H1 (cell line): ENCODE results near the gene TAF9B. TPM values are rescaled to one million over a fixed set of nuclear protein-coding genes. Genes with fewer than 3 reads are reported as not detected.
A peak's percentile ranks its signal among the peaks of the same experiment; 100 is the strongest.

ENCODE experiments used
- CTCF ChIA-PET: fragments of 300-600 bp; sonication (Branson Sonifier 250); formaldehyde crosslinking; loops from one replicate; lab custom pipeline; 2021; ENCODE audit not compliant: partially characterized antibody; lab: Charles Lee
- POLR2A ChIA-PET: fragments of 300-600 bp; sonication (Branson Sonifier 250); formaldehyde crosslinking; loops from one replicate; lab custom pipeline; 2021; ENCODE audit warnings: inconsistent platforms; ENCODE audit not compliant: partially characterized antibody; lab: Charles Lee
- DNase-seq, 2 experiments: peaks; one replicate each; pipeline versions ENCODE4 v3.0.0 to v3.0.0-alpha.2; 2010 to 2022; ENCODE audit warnings: low spot score in 2 of 2, low read depth in 1 of 2, mixed read lengths in 1 of 2
- FAIRE-seq: peaks from 2 replicates; lab custom pipeline; 2011; peaks lifted over from hg19 to GRCh38; lab: Jason Lieb, UNC
- H2AFZ ChIP-seq: 2 replicates; pipeline ENCODE4 v1.8.1; 2012; ENCODE audit warnings: low read length, inconsistent platforms
- H2AK5ac ChIP-seq: 2 replicates; pipeline ENCODE4 v1.6.1; 2013; ENCODE audit warnings: low read depth, low read length
- H2BK120ac ChIP-seq: replicated peaks from 2 replicates; pipeline ENCODE3; 2013; ENCODE audit warnings: low read depth, low read length, inconsistent platforms
- H2BK12ac ChIP-seq: 2 replicates; pipeline ENCODE4 v1.6.1; 2013; ENCODE audit warnings: low read depth, low read length
- H2BK15ac ChIP-seq: 2 replicates; pipeline ENCODE4 v1.6.1; 2013; ENCODE audit warnings: low read length
- H2BK20ac ChIP-seq: 2 replicates; pipeline ENCODE4 v1.6.1; 2013; ENCODE audit warnings: low read length
- H2BK5ac ChIP-seq: 2 replicates; pipeline ENCODE4 v1.6.1; 2013; ENCODE audit warnings: low read depth, low read length
- H3K14ac ChIP-seq: 2 replicates; pipeline ENCODE4 v1.6.1; 2013; ENCODE audit warnings: inconsistent platforms; ENCODE audit not compliant: insufficient read length
- H3K18ac ChIP-seq: 2 replicates; pipeline ENCODE4 v1.6.1; 2013; ENCODE audit warnings: low read length; ENCODE audit errors: extremely low read depth
- H3K23ac ChIP-seq: 2 replicates; pipeline ENCODE4 v1.6.1; 2013; ENCODE audit warnings: inconsistent platforms; ENCODE audit not compliant: insufficient read length
- H3K23me2 ChIP-seq: 2 replicates; pipeline ENCODE4 v1.6.1; 2013; ENCODE audit warnings: low read depth, low read length
- H3K27ac ChIP-seq: 2 replicates; pipeline ENCODE4 v1.6.1; 2011; ENCODE audit warnings: low read depth, low read length, inconsistent platforms
- H3K27me3 ChIP-seq, 4 experiments: replicated peaks in 1 of 4; 1 replicate in 1 of 4; 2 replicates in 3 of 4; pipeline versions ENCODE4 v1.6.1 to v1.8.1; 2011 to 2013; ENCODE audit warnings: low read length in 3 of 4, mild to moderate bottlenecking in 3 of 4, inconsistent platforms in 2 of 4, mixed read lengths in 2 of 4, moderate library complexity in 1 of 4; ENCODE audit not compliant: control insufficient read depth in 3 of 4, insufficient read depth in 3 of 4; ENCODE audit errors: extremely low read depth in 1 of 4
- H3K36me3 ChIP-seq, 4 experiments: 2 replicates each; pipeline versions ENCODE4 v1.6.1 to v1.8.1; 2011 to 2013; ENCODE audit warnings: mild to moderate bottlenecking in 4 of 4, low read length in 3 of 4, moderate library complexity in 2 of 4, control low read depth in 1 of 4, inconsistent platforms in 1 of 4; ENCODE audit not compliant: insufficient read depth in 4 of 4, control insufficient read depth in 2 of 4
- H3K4ac ChIP-seq: replicated peaks from 2 replicates; pipeline ENCODE3; 2013; ENCODE audit warnings: low read length, low read depth, mixed read lengths, inconsistent platforms; ENCODE audit not compliant: insufficient read length
- H3K4me1 ChIP-seq, 4 experiments: replicated peaks in 1 of 4; 1 replicate in 1 of 4; 2 replicates in 3 of 4; pipeline versions ENCODE4 v1.6.1 to v1.8.1; 2011 to 2013; ENCODE audit warnings: low read length in 3 of 4, inconsistent platforms in 2 of 4, mixed read lengths in 1 of 4; ENCODE audit not compliant: insufficient read depth in 4 of 4, control insufficient read depth in 3 of 4
- H3K4me2 ChIP-seq, 2 experiments: 2 replicates each; pipeline versions ENCODE4 v1.6.1 to v1.8.1; 2011 to 2013; ENCODE audit warnings: low read depth in 2 of 2, low read length in 2 of 2, control low read depth in 1 of 2, inconsistent platforms in 1 of 2, mild to moderate bottlenecking in 1 of 2; ENCODE audit not compliant: insufficient read depth in 1 of 2
- H3K4me3 ChIP-seq, 4 experiments: fragments of 200-600, 300-600 bp in 1 of 4; sonication (generic), shearing (Covaris generic), sonication (Bioruptor Twin) in 1 of 4; 2 replicates each; pipeline versions ENCODE4 v1.5.1 to v1.8.1; 2011 to 2016; ENCODE audit warnings: low read length in 4 of 4, low read depth in 3 of 4, control low read depth in 2 of 4, inconsistent platforms in 2 of 4, mild to moderate bottlenecking in 2 of 4, mixed read lengths in 1 of 4, moderate library complexity in 1 of 4; ENCODE audit not compliant: insufficient read depth in 2 of 4; ENCODE audit errors: extremely low read depth in 1 of 4
- H3K56ac ChIP-seq: replicated peaks from 2 replicates; pipeline ENCODE3; 2013; ENCODE audit warnings: low read depth, mild to moderate bottlenecking, mixed read lengths, low read length, inconsistent platforms; ENCODE audit not compliant: insufficient read length
- H3K79me1 ChIP-seq: 2 replicates; pipeline ENCODE4 v1.6.1; 2013; ENCODE audit warnings: low read depth, low read length, control low read depth
- H3K79me2 ChIP-seq, 2 experiments: 2 replicates each; pipeline versions ENCODE4 v1.6.1 to v1.8.1; 2012 to 2013; ENCODE audit warnings: low read length in 2 of 2, mild to moderate bottlenecking in 2 of 2, inconsistent platforms in 1 of 2; ENCODE audit not compliant: insufficient read depth in 2 of 2, control insufficient read depth in 1 of 2
- H3K9ac ChIP-seq, 4 experiments: replicated peaks in 1 of 4; 1 replicate in 1 of 4; 2 replicates in 3 of 4; pipeline versions ENCODE4 v1.6.1 to v1.8.1; 2011 to 2013; ENCODE audit warnings: low read depth in 3 of 4, low read length in 3 of 4, control low read depth in 2 of 4, mild to moderate bottlenecking in 2 of 4, moderate library complexity in 2 of 4, inconsistent platforms in 1 of 4; ENCODE audit errors: extremely low read depth in 1 of 4
- H3K9me3 ChIP-seq, 2 experiments: 2 replicates each; pipeline versions ENCODE4 v1.6.1 to v1.8.1; 2012 to 2013; ENCODE audit warnings: mild to moderate bottlenecking in 2 of 2, moderate library complexity in 2 of 2, control low read depth in 1 of 2, inconsistent platforms in 1 of 2, low read depth in 1 of 2, low read length in 1 of 2, mixed read lengths in 1 of 2; ENCODE audit not compliant: insufficient read depth in 2 of 2
- H4K20me1 ChIP-seq, 2 experiments: replicated peaks in 1 of 2; 2 replicates each; pipeline versions ENCODE3 to v1.8.1; 2011 to 2013; ENCODE audit warnings: inconsistent platforms in 2 of 2, low read length in 2 of 2, mild to moderate bottlenecking in 1 of 2; ENCODE audit not compliant: insufficient read depth in 2 of 2, control insufficient read depth in 1 of 2
- H4K5ac ChIP-seq: 2 replicates; pipeline ENCODE4 v1.6.1; 2013; ENCODE audit warnings: low read length, low read depth, mixed read lengths, inconsistent platforms; ENCODE audit not compliant: insufficient read length
- H4K8ac ChIP-seq: 2 replicates; pipeline ENCODE4 v1.8.0; 2013; ENCODE audit warnings: mild to moderate bottlenecking, moderate library complexity, low read length, inconsistent platforms; ENCODE audit not compliant: insufficient read depth; ENCODE audit errors: extremely low read depth
- H4K91ac ChIP-seq: replicated peaks from 2 replicates; pipeline ENCODE3; 2013; ENCODE audit warnings: low read length, mixed read lengths, inconsistent platforms; ENCODE audit not compliant: insufficient read length
- KDM1A ChIP-seq: fragments of 200-600, 300-600 bp; sonication (generic); IDR thresholded peaks from 2 replicates; pipeline ENCODE4 v1.7.1; 2016; ENCODE audit warnings: mild to moderate bottlenecking, low read length, borderline replicate concordance
- RBBP5 ChIP-seq: IDR thresholded peaks from 2 replicates; pipeline ENCODE4 v1.7.1; 2012; ENCODE audit warnings: low read depth, mild to moderate bottlenecking, inconsistent platforms, low read length, moderate library complexity, borderline replicate concordance
- RXRA ChIP-seq: IDR thresholded peaks from 2 replicates; pipeline ENCODE4 v1.6.1; 2011; ENCODE audit warnings: low read depth, mild to moderate bottlenecking, low read length, moderate library complexity; ENCODE audit not compliant: insufficient read depth
- WGBS, 2 experiments: shearing (Covaris generic) in 1 of 2; methylation state at CpG; one replicate each; pipeline versions ENCODE4 v1.1.6 to v1.1.7; 2013 to 2015; ENCODE audit warnings: low lambda C conversion rate in 2 of 2, mixed read lengths in 2 of 2, inconsistent platforms in 1 of 2, low coverage in 1 of 2, missing lambda C conversion rate in 1 of 2; ENCODE audit not compliant: insufficient replicate concordance in 2 of 2, insufficient coverage in 1 of 2, insufficient read length in 1 of 2; ENCODE audit errors: extremely low coverage in 1 of 2, missing lambda C conversion rate in 1 of 2; 5-methylcytosine and 5-hydroxymethylcytosine counted together
- polyA plus RNA-seq, 7 experiments: library from polyadenylated mRNA; depleted of rRNA in 3 of 7; stranded (reverse) in 5 of 7; unstranded in 2 of 7; fragments of >200 nt in 5 of 7; fragments of 200-250 nt in 2 of 7; gene quantifications; 1 replicate in 5 of 7; 2 replicates in 1 of 7; 4 replicates in 1 of 7; pipeline versions ENCODE4 v1.2.1 to v1.2.3, GENCODE V29; 2011 to 2013; ENCODE audit warnings: missing spikeins in 2 of 7, mixed read lengths in 2 of 7
- total RNA-seq: library from RNA; stranded (reverse); fragmentation: NEBNext Ultra II Directional; extraction: Animal tissue kit (Norgen Biotek cat#: 25700); gene quantifications from 2 replicates; pipeline ENCODE4 v1.2.1, GENCODE V29; 2021

TAF9B gene
- total and polyA plus RNA-seq, 2 of the 8 experiments (the other 6 are each of a cell fraction or from before 2014, with no cell fraction given), result 23.8 to 42.8 TPM

DNA sequence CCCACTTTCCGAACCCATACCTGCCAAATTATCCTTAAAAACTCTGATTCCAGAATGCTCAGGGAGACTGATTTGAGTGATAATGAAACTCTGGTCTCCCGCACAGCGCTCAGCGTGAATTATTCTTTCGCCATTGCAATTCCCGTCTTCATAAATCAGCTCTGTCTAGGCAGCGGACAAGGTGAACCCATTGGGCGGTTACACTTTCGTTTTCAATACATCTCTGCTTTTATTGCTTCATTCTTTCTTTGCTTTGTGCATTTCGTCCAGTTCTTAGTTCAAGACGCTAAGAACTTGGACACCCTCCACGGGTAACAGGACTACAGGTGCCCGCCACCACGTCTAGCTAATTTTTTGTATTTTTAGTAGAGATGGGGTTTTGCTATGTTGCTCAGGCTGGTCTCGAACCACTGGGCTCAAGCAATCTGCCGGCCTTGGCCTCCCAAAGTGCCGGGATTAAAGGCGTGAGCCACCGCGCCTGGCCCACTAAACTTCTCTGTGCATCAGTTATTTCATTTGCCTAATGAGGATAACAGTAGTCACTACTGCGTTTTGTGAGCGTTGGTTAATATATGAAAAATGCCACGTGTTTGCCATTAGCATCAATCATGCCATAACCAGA, 36.3 kb downstream of the TAF9B start:
- CTCF ChIA-PET, result interaction anchor here (0.8 to 1.0 kb wide), 3 partner anchors 11 to 78 kb away, joined by 3 to 5 read pairs (median 4); no protein-coding TSS in a partner anchor
- H3K18ac ChIP-seq, result no peak overlapping the region

More for the DNA sequence above, 36.3 kb downstream of the TAF9B start:
- TF ChIP-seq RBBP5 (no peak), KDM1A (no peak), RXRA (no peak)
- TF ChIP-seq, all 59 proteins: peak for 0
- no peak overlapping the region for H4K91ac ChIP-seq
- POLR2A ChIA-PET, result interaction anchor here (0.7 kb wide), 1 partner anchor 11 kb away, joined by 3 read pairs; no protein-coding TSS in a partner anchor
- no peak overlapping the region for H3K9ac ChIP-seq
- H3K79me1 ChIP-seq, result no peaks in the 10 kb centered on the region
- H3K4me3 ChIP-seq, result peak overlapping the region in 3 of 4 experiments; percentile 91 to 99 (median 97); a peak in 5 of 8 replicates
- H3K27ac ChIP-seq, result no peak overlapping the region
- no peak overlapping the region for H2BK12ac ChIP-seq
- peaks cover 7 to 18% of the 10 kb centered on the region in 2 experiments for H4K20me1 ChIP-seq
- H2BK5ac ChIP-seq, result no peak overlapping the region
- H2AK5ac ChIP-seq, result no peak overlapping the region
- H3K4ac ChIP-seq, result no peak overlapping the region
- no peak overlapping the region for H2BK120ac ChIP-seq
- H4K5ac ChIP-seq, result no peak overlapping the region
- H3K4me2 ChIP-seq, result peak overlapping the region; percentile 80 to 89
- no peaks in the 10 kb centered on the region for H3K9me3 ChIP-seq
- H3K23ac ChIP-seq, result no peak overlapping the region
- no peak overlapping the region for H2AFZ ChIP-seq
- no peak for DNase-seq
- H3K56ac ChIP-seq, result no peak overlapping the region
- H2BK15ac ChIP-seq, result no peak overlapping the region
- no peak for FAIRE-seq
- no peak overlapping the region for H2BK20ac ChIP-seq
- H3K27me3 ChIP-seq, result peaks cover 0 to 5% (median 0%) of the 10 kb centered on the region in 4 experiments; a peak in 1 of 7 replicates
- H3K79me2 ChIP-seq, result peaks cover 30 to 41% of the 10 kb centered on the region in 2 experiments
- peaks cover 3% of the 10 kb centered on the region for H3K23me2 ChIP-seq
- H3K14ac ChIP-seq, result no peak overlapping the region
- no peak overlapping the region for H4K8ac ChIP-seq
- peaks cover 0 to 18% (median 0%) of the 10 kb centered on the region in 4 experiments; a peak in 1 of 8 replicates for H3K36me3 ChIP-seq
- no peaks in the 10 kb centered on the region; a peak in 1 of 7 replicates for H3K4me1 ChIP-seq
- WGBS, 2 experiments, result 89% methylated on average over 20 of the region's 23 CpGs; no CpG with 5 or more reads in 1 of the 2 experiments
